Activated naive CD8-positive, alpha-beta T cell (primary cell): ENCODE data around the gene RASGEF1C.

Source experiments
- H3K27ac Mint-ChIP-seq: one replicate; pipeline ENCODE4 v1.8.0; 2021; ENCODE audit warnings: mixed read lengths
- H3K27me3 Mint-ChIP-seq: one replicate; pipeline ENCODE4 v1.8.0; 2021; ENCODE audit warnings: mixed read lengths
- H3K36me3 Mint-ChIP-seq: one replicate; pipeline ENCODE4 v1.8.0; 2021; ENCODE audit warnings: mixed read lengths
- H3K4me1 Mint-ChIP-seq: one replicate; pipeline ENCODE4 v1.8.0; 2021; ENCODE audit warnings: low read depth, mixed read lengths
- H3K4me3 Mint-ChIP-seq: one replicate; pipeline ENCODE4 v1.8.0; 2021; ENCODE audit warnings: mild to moderate bottlenecking, mixed read lengths
- H3K9me3 Mint-ChIP-seq: one replicate; pipeline ENCODE4 v1.8.0; 2021; ENCODE audit warnings: low read depth, mixed read lengths

Gene RASGEF1C

GRCh38 chr5:180162304-180162661, 46.7 kb downstream of the RASGEF1C start:
- Mint-ChIP-seq H3K9me3 (peaks cover 10% of the 10 kb centered on the region), H3K27ac (no peak overlapping the region), H3K4me3 (no peak overlapping the region), H3K27me3 (peaks cover 6% of the 10 kb centered on the region), H3K4me1 (no peaks in the 10 kb centered on the region), H3K36me3 (no peaks in the 10 kb centered on the region)

GRCh38 chr5:180161420-180162303, 47.3 kb downstream of the RASGEF1C start:
- H3K27ac Mint-ChIP-seq, result no peak overlapping the region

GRCh38 chr5:180160789-180161188, 48.2 kb downstream of the RASGEF1C start:
- H3K9me3 Mint-ChIP-seq, result peaks cover 10% of the 10 kb centered on the region
- H3K27ac Mint-ChIP-seq, result no peak overlapping the region
- no peaks in the 10 kb centered on the region for H3K36me3 Mint-ChIP-seq
- no peak overlapping the region for H3K4me3 Mint-ChIP-seq
- H3K27me3 Mint-ChIP-seq, result peaks cover 9% of the 10 kb centered on the region
- H3K4me1 Mint-ChIP-seq, result no peaks in the 10 kb centered on the region

More at GRCh38 chr5:180161420-180162303, 47.3 kb downstream of the RASGEF1C start:
- Mint-ChIP-seq H3K36me3 (no peaks in the 10 kb centered on the region), H3K27me3 (peaks cover 6% of the 10 kb centered on the region), H3K4me3 (no peak overlapping the region), H3K4me1 (no peaks in the 10 kb centered on the region), H3K9me3 (peaks cover 10% of the 10 kb centered on the region)

- peaks cover 10% of the 10 kb centered on the region for H3K9me3 Mint-ChIP-seq
- H3K4me3 Mint-ChIP-seq, result no peak overlapping the region
- H3K27me3 Mint-ChIP-seq, result peaks cover 9% of the 10 kb centered on the region
- H3K36me3 Mint-ChIP-seq, result no peaks in the 10 kb centered on the region
- no peak overlapping the region for H3K27ac Mint-ChIP-seq
- H3K4me1 Mint-ChIP-seq, result no peaks in the 10 kb centered on the region
Measured at GRCh38 chr5:180160215-180160614, 48.8 kb downstream of the RASGEF1C start.

GRCh38 chr5:180159756-180160155, 49.3 kb downstream of the RASGEF1C start:
- Mint-ChIP-seq H3K36me3 (no peaks in the 10 kb centered on the region), H3K27me3 (peaks cover 8% of the 10 kb centered on the region), H3K9me3 (peaks cover 10% of the 10 kb centered on the region), H3K27ac (no peak overlapping the region), H3K4me3 (no peak overlapping the region), H3K4me1 (no peaks in the 10 kb centered on the region)

- Mint-ChIP-seq H3K27me3 (peaks cover 2% of the 10 kb centered on the region), H3K9me3 (no peaks in the 10 kb centered on the region), H3K27ac (no peak overlapping the region), H3K4me1 (no peaks in the 10 kb centered on the region), H3K36me3 (no peaks in the 10 kb centered on the region), H3K4me3 (no peak overlapping the region)
Measured at GRCh38 chr5:180157866-180158265, 51.1 kb downstream of the RASGEF1C start.

GRCh38 chr5:180156141-180156540, 52.9 kb downstream of the RASGEF1C start:
- H3K4me3 Mint-ChIP-seq, result no peak overlapping the region
- H3K4me1 Mint-ChIP-seq, result no peaks in the 10 kb centered on the region
- no peaks in the 10 kb centered on the region for H3K9me3 Mint-ChIP-seq
- H3K27ac Mint-ChIP-seq, result no peak overlapping the region
- H3K36me3 Mint-ChIP-seq, result no peaks in the 10 kb centered on the region
- H3K27me3 Mint-ChIP-seq, result peaks cover 4% of the 10 kb centered on the region

GRCh38 chr5:180155365-180155926, 53.6 kb downstream of the RASGEF1C start:
- Mint-ChIP-seq H3K36me3 (no peaks in the 10 kb centered on the region), H3K4me1 (no peaks in the 10 kb centered on the region), H3K27ac (no peak overlapping the region), H3K9me3 (no peaks in the 10 kb centered on the region), H3K27me3 (peaks cover 4% of the 10 kb centered on the region), H3K4me3 (no peak overlapping the region)

GRCh38 chr5:180154821-180155364, 54.1 kb downstream of the RASGEF1C start:
- Mint-ChIP-seq H3K4me1 (no peaks in the 10 kb centered on the region), H3K27me3 (peaks cover 8% of the 10 kb centered on the region), H3K27ac (no peak overlapping the region), H3K9me3 (peaks cover 5% of the 10 kb centered on the region), H3K36me3 (peaks cover 2% of the 10 kb centered on the region), H3K4me3 (no peak overlapping the region)

- peaks cover 6% of the 10 kb centered on the region for H3K36me3 Mint-ChIP-seq
Measured at GRCh38 chr5:180153991-180154390, 55.0 kb downstream of the RASGEF1C start.

GRCh38 chr5:180153099-180153498, 55.9 kb downstream of the RASGEF1C start:
- H3K4me1 Mint-ChIP-seq, result no peaks in the 10 kb centered on the region
- no peak overlapping the region for H3K4me3 Mint-ChIP-seq
- peaks cover 11% of the 10 kb centered on the region for H3K27me3 Mint-ChIP-seq
- peaks cover 8% of the 10 kb centered on the region for H3K9me3 Mint-ChIP-seq
- no peak overlapping the region for H3K27ac Mint-ChIP-seq
- peaks cover 6% of the 10 kb centered on the region for H3K36me3 Mint-ChIP-seq

More at GRCh38 chr5:180153991-180154390, 55.0 kb downstream of the RASGEF1C start:
- H3K4me1 Mint-ChIP-seq, result no peaks in the 10 kb centered on the region
- H3K27me3 Mint-ChIP-seq, result peaks cover 11% of the 10 kb centered on the region
- no peak overlapping the region for H3K4me3 Mint-ChIP-seq
- H3K9me3 Mint-ChIP-seq, result peaks cover 8% of the 10 kb centered on the region
- H3K27ac Mint-ChIP-seq, result no peak overlapping the region

GRCh38 chr5:180143656-180144364, 65.2 kb downstream of the RASGEF1C start:
- H3K4me1 Mint-ChIP-seq, result no peaks in the 10 kb centered on the region
- H3K27ac Mint-ChIP-seq, result no peak overlapping the region
- no peak overlapping the region for H3K4me3 Mint-ChIP-seq
- H3K36me3 Mint-ChIP-seq, result peaks cover 4% of the 10 kb centered on the region
- peaks cover 5% of the 10 kb centered on the region for H3K9me3 Mint-ChIP-seq
- peaks cover 3% of the 10 kb centered on the region for H3K27me3 Mint-ChIP-seq

GRCh38 chr5:180142824-180143610, 66.0 kb downstream of the RASGEF1C start:
- H3K27me3 Mint-ChIP-seq, result peaks cover 5% of the 10 kb centered on the region
- no peak overlapping the region for H3K27ac Mint-ChIP-seq
- no peaks in the 10 kb centered on the region for H3K4me1 Mint-ChIP-seq
- H3K36me3 Mint-ChIP-seq, result peaks cover 4% of the 10 kb centered on the region
- H3K4me3 Mint-ChIP-seq, result no peak overlapping the region
- peaks cover 5% of the 10 kb centered on the region for H3K9me3 Mint-ChIP-seq

GRCh38 chr5:180142021-180142765, 66.8 kb downstream of the RASGEF1C start:
- Mint-ChIP-seq H3K27me3 (peaks cover 5% of the 10 kb centered on the region), H3K9me3 (peaks cover 5% of the 10 kb centered on the region), H3K4me3 (no peak overlapping the region), H3K27ac (no peak overlapping the region), H3K36me3 (peaks cover 4% of the 10 kb centered on the region), H3K4me1 (no peaks in the 10 kb centered on the region)
